HUES6 (cell line): ENCODE measurements around the gene ZNF195.
A peak's percentile ranks its signal among the peaks of the same experiment; 100 is the strongest.
"Not testable (repeated sequence)": the region's sequence is repeated elsewhere in the genome, so short reads cannot be mapped to it uniquely, and the experiment has no call there.

Experiments used
- H3K27ac ChIP-seq: 2 replicates; pipeline ENCODE4 v1.7.0; 2013; ENCODE audit warnings: low read depth, mild to moderate bottlenecking, low read length, inconsistent platforms
- H3K27me3 ChIP-seq: 2 replicates; pipeline ENCODE4 v1.6.1; 2013; ENCODE audit warnings: low read length; ENCODE audit not compliant: control insufficient read depth, insufficient read depth
- H3K36me3 ChIP-seq: 2 replicates; pipeline ENCODE4 v1.6.1; 2013; ENCODE audit warnings: low read length; ENCODE audit not compliant: control insufficient read depth, insufficient read depth
- H3K4me1 ChIP-seq: 2 replicates; pipeline ENCODE4 v1.6.1; 2013; ENCODE audit warnings: low read length; ENCODE audit not compliant: control insufficient read depth, insufficient read depth
- H3K4me3 ChIP-seq: 2 replicates; pipeline ENCODE4 v1.5.1; 2013; ENCODE audit warnings: low read depth, low read length
- H3K9ac ChIP-seq: one replicate; pipeline ENCODE4 v1.6.1; 2013; ENCODE audit warnings: mild to moderate bottlenecking, low read length
- H3K9me3 ChIP-seq: 2 replicates; pipeline ENCODE4 v1.6.1; 2013; ENCODE audit warnings: low read depth, low read length; ENCODE audit not compliant: control insufficient read depth, insufficient read depth

ZNF195 gene

DNA sequence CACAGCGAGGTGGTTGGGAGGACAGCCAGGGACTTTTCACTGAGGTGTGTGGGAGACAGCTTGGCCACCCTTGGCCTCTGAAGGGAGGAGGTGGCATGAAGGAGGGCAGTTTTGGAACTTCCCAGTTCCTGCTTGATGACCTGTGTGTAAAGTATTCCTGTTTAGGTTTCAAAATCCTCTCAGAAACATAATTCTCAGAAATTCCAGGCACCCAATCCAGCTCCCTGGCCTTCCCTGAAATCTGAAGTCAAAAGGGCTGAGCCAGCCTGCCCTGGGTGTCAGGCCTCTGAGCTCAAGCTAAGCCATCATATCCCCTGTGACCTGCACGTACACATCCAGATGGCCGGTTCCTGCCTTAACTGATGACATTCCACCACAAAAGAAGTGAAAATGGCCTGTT lies 19.6 kb upstream of the ZNF195 start:
- peaks cover 15% of the 10 kb centered on the region for H3K36me3 ChIP-seq
- not testable (repeated sequence) for H3K4me1 ChIP-seq, H3K4me3 ChIP-seq, H3K9ac ChIP-seq, H3K9me3 ChIP-seq, H3K27ac ChIP-seq, H3K27me3 ChIP-seq

DNA sequence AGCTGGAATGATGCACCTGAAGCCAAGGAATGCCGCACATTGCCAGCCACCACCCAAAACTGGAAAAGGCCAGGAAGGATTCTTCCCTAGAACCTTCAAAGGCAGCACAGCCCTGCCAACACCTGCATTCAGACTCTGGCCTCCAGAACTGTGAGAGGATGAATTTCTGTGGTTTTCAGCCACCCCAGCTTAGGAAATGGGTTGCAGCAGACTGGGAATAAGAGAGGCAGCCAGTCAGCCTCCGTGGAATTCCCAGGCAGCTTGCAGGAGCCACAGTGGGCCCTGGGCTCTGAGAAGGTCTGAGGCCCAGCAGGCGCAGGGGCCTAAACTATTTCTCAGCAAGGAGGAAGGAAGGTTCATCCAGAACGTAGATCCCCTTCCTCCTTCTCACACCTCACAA lies 19.2 kb upstream of the ZNF195 start:
- not testable (repeated sequence) for H3K27ac ChIP-seq, H3K4me3 ChIP-seq, H3K4me1 ChIP-seq, H3K9me3 ChIP-seq, H3K27me3 ChIP-seq, H3K9ac ChIP-seq
- peaks cover 15% of the 10 kb centered on the region for H3K36me3 ChIP-seq

DNA sequence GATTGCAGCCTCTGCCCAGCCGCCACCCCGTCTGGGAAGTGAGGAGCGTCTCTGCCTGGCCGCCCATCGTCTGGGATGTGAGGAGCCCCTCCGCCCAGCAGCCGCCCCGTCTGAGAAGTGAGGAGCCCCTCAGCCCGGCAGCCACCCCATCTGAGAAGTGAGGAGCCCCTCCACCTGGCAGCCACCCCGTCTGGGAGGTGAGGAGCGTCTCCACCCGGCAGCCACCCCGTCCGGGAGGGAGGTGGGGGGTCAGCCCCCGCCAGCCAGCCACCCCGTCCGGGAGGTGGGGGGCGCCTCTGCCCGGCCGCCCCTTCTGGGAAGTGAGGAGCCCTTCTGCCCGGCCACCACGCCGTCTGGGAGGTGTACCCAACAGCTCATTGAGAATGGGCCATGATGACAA lies 18.3 kb upstream of the ZNF195 start:
- H3K9ac ChIP-seq, H3K9me3 ChIP-seq, H3K4me3 ChIP-seq, H3K27me3 ChIP-seq, H3K4me1 ChIP-seq, H3K27ac ChIP-seq: not testable (repeated sequence)
- peaks cover 15% of the 10 kb centered on the region for H3K36me3 ChIP-seq

DNA sequence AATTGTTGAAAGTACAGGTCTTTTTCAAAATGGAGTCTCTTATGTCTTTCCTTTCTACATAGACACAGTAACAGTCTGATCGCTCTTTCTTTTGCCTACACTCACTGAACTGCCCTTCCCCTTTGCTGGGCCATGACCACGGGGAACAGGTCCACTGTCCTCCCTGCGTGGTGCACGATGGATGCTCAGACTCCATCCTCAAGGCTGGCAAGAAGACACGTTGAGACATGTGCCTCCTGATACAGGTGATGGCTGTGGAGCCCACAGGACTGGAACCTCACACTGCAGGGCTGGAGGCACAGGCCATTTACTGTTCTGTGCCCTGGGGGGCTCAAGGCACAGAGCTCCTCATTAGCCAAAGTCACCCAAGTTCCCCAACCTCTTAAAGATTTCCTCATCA lies 16.5 kb upstream of the ZNF195 start:
- H3K9ac ChIP-seq, H3K9me3 ChIP-seq, H3K4me3 ChIP-seq, H3K4me1 ChIP-seq, H3K27ac ChIP-seq, H3K27me3 ChIP-seq: not testable (repeated sequence)
- peaks cover 17% of the 10 kb centered on the region for H3K36me3 ChIP-seq

DNA sequence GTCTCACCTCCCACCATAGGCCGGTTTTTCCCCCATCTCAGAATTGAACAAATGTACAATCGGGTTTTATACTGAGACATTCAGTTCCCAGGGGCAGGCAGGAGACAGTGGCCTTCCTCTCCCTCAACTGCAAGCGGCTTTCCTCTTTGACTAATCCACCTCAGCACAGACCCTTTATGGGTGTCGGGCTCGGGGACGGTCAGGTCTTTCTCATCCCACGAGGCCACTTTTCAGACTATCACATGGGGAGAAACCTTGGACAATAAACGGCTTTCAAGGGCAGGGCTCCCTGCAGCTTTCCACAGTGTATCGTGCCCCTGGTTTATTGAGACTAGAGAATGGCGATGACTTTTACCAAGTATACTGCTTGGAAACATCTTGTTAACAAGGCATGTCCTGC lies 16.0 kb upstream of the ZNF195 start:
- not testable (repeated sequence) for H3K9me3 ChIP-seq, H3K27me3 ChIP-seq, H3K27ac ChIP-seq, H3K9ac ChIP-seq, H3K4me3 ChIP-seq, H3K4me1 ChIP-seq
- H3K36me3 ChIP-seq, result peaks cover 22% of the 10 kb centered on the region

DNA sequence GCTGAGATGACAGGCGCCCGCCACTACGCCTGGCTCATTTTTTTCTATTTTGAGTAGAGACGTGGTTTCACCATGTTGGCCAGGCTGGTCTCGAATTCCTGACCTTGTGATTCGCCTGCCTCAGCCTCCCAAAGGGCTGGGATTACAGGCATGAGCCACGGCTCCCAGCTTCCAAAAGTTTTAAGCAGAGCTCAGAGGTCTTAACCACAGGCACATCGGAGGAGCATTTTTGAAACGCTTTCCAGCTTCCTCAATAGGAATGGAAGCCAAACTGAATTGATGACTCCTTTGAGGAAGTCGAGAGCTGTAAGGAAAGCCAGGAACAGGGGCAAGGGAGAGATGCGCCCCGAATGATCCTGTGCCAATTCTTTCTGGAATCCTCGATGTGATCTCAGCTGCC lies 14.5 kb upstream of the ZNF195 start:
- not testable (repeated sequence) for H3K27me3 ChIP-seq, H3K9ac ChIP-seq, H3K4me1 ChIP-seq, H3K4me3 ChIP-seq, H3K9me3 ChIP-seq, H3K27ac ChIP-seq
- H3K36me3 ChIP-seq, result peaks cover 26% of the 10 kb centered on the region

DNA sequence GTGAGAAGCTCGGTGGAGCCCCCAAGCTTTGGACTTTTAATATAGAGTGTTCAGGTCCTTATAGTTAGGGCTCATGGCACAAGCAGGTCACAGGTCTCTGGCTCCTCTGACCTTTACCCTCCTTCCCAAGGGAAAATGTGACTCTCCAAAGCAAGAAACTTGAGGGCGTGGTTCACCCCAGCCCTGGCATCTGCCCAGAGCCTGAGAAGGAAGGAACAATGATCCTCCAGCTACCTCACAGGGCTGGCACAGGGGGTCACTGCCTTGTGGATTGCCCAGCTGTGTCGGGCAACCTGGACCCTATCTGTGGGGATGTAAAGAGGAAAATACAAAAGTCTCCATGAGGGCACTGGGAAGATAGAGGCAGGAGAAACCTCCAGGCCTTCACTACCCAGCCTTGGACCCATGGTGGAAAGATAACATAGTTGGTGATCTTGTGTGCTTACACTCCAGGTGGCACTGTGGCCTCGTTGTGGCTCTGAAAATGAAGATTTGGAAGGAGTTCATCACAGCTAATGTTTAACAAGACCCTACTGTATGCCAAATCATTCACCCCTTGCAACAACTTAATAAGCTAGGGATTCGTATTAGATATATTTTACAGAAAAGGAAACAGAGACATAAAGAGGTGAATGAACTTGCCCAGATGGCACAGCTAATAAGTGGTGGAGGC lies 3.8 kb upstream of the ZNF195 start:
- no peak overlapping the region for H3K9ac ChIP-seq
- peaks cover 4% of the 10 kb centered on the region for H3K9me3 ChIP-seq
- no peak overlapping the region for H3K4me3 ChIP-seq
- H3K27ac ChIP-seq, result no peak overlapping the region
- no peaks in the 10 kb centered on the region for H3K27me3 ChIP-seq
- peaks cover 8% of the 10 kb centered on the region for H3K4me1 ChIP-seq
- H3K36me3 ChIP-seq, result peaks cover 45% of the 10 kb centered on the region

DNA sequence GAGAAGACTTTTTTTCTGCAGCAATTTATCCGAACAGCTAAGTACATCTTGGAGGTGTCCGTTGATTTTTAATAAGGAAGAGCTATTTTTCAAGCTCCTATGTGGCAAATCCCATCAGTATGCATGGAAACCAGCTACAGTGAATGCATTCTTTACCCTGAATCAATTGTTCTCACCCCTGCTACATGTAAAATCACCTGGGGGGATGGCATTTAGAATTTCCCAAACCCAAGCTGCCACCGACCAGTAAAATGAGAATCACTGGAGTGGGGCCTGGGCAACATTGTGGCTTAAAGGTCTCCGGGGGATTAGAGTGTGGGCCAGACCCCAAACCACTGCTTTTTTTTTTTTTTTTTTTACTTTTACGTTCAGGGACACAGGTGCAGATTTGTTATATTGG lies 2.8 kb upstream of the ZNF195 start:
- peaks cover 14% of the 10 kb centered on the region for H3K4me1 ChIP-seq
- peaks cover 10% of the 10 kb centered on the region for H3K9me3 ChIP-seq
- peak overlapping the region; percentile 61 for H3K4me3 ChIP-seq
- no peak overlapping the region for H3K9ac ChIP-seq
- no peak overlapping the region for H3K27ac ChIP-seq
- H3K27me3 ChIP-seq, result no peaks in the 10 kb centered on the region
- peaks cover 54% of the 10 kb centered on the region for H3K36me3 ChIP-seq

DNA sequence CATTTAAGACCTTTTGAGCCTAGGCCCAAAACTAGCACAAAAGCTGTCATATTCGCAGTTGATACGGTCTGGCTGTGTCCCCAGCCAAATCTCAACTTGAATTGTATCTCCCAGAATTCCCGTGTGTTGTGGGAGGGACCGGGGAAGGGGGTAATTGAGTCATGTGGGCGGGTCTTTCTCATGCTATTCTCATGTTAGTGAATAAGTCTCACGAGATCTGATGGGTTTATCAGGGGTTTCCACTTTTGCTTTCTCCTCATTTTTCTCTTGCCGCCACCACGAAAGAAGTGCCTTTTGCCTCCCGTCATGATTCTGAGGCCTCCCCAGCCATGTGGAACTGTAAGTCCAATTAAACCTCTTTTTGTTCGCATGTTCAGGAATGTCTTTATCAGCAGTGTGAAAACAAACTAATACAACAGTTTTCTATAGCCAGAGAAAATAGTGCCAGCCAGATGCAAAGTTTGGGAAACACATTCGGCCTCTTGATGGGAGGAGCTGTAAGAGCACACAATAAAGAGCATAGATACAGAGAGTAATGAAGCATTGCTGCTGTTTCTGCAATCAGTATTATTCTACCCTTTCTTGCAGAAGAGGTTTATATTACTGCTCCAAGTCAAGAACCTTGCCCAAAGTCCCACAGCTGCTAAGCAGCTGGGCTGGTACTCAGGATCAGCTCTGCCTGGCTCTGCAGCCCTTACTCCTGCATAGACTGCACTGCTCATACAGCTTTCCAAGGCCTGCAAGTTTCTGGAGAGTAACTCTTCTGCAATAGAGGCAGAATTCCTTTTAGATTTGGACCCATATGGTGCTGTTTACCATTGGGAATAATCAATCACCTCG lies 2.0 kb upstream of the ZNF195 start:
- Histone ChIP-seq H3K36me3 (peaks cover 54% of the 10 kb centered on the region), H3K9ac (peak overlapping the region; percentile 51), H3K4me1 (peaks cover 22% of the 10 kb centered on the region), H3K4me3 (peak overlapping the region; percentile 61), H3K9me3 (peaks cover 9% of the 10 kb centered on the region; the same call in 1 of the 2 replicates), H3K27me3 (no peaks in the 10 kb centered on the region), H3K27ac (peak overlapping the region; percentile 31; the same call in 1 of the 2 replicates)

DNA sequence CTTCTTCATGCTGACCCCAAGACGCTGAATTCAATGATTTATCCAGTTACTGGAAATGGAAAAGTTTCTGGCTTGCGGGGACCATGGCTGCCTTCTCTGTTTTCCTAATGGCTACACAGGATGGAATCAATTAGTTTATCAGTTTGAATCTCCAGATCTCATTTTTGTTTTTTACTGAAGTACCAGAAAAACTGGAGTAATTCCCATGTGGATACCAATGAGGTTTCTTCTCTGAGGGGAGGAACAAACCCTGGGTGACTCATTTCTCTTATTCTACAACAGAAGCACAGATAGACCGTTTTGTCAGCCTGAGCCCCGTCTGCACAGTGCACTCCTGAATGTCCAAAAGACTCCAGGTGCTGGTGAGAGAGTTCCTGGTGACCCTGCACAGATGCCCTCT lies 3.4 kb downstream of the ZNF195 start:
- no peak overlapping the region for H3K9ac ChIP-seq
- H3K9me3 ChIP-seq, result peaks cover 27% of the 10 kb centered on the region; the same call in 1 of the 2 replicates
- H3K36me3 ChIP-seq, result peaks cover 74% of the 10 kb centered on the region
- H3K4me3 ChIP-seq, result no peak overlapping the region
- no peaks in the 10 kb centered on the region for H3K27me3 ChIP-seq
- no peak overlapping the region for H3K27ac ChIP-seq
- peaks cover 28% of the 10 kb centered on the region for H3K4me1 ChIP-seq

DNA sequence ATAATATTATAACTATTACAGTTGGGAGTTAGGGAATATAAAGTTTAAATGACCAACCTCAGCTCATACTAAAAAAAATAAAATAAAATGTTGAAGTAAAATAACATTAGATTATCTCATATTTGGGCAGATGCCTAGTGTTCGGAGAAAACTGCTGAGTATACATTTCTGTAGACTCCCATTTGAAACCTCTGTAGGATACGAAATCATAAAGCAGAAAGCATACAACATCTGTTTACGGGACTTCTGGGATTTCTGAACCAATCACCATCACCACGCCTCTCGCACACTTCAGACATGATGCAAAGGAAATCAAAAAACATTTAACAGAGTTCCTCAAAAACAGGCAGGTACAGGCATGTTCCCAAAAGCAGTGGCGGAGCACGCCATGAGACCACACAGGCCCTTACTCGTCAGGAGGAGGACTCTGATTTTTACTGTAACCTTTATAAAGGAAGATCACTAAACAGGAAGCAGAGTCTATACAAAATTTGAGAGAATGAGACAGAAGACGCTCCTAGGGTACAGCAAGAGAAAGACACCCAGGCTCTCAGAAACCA lies 8.6 kb downstream of the ZNF195 start:
- Histone ChIP-seq H3K9ac (no peak overlapping the region), H3K27me3 (no peaks in the 10 kb centered on the region), H3K4me1 (peaks cover 1% of the 10 kb centered on the region; the same call in 1 of the 2 replicates), H3K4me3 (no peak overlapping the region), H3K27ac (no peak overlapping the region), H3K9me3 (peaks cover 52% of the 10 kb centered on the region; the same call in 1 of the 2 replicates), H3K36me3 (peaks cover 99% of the 10 kb centered on the region)
